ENCODE data around the gene MTSS2.

Gene MTSS2

GRCh38 chr16:70694868-70695218 is 9.0 kb upstream of the MTSS2 start:
- no peak overlapping the region for H3K4me3 ChIP-seq
- H3K4me1 ChIP-seq: peaks cover 100% of the 10 kb centered on the region
- peaks cover 15% of the 10 kb centered on the region for H3K36me3 ChIP-seq
- H3K4me2 ChIP-seq: peak overlapping the region; percentile 85
- no peaks in the 10 kb centered on the region for H3K27me3 ChIP-seq
- H3K9ac ChIP-seq: peak overlapping the region; percentile 73; the same call in 1 of the 2 replicates
- H3K27ac ChIP-seq: peak overlapping the region; percentile 87
- TF ChIP-seq Cebpa-rat (IDR thresholded peaks at IDR 0.05): no peak
- no peaks in the 10 kb centered on the region for H4K20me1 ChIP-seq
- H3K9me3 ChIP-seq: no peaks in the 10 kb centered on the region

GRCh38 chr16:70694088-70694867 is 8.4 kb upstream of the MTSS2 start:
- no peaks in the 10 kb centered on the region for H3K9me3 ChIP-seq
- H3K4me3 ChIP-seq: no peak overlapping the region
- H3K36me3 ChIP-seq: peaks cover 12% of the 10 kb centered on the region
- H4K20me1 ChIP-seq: no peaks in the 10 kb centered on the region
- H3K9ac ChIP-seq: peak overlapping the region; percentile 73
- H3K27me3 ChIP-seq: no peaks in the 10 kb centered on the region
- H3K27ac ChIP-seq: peak overlapping the region; percentile 87
- no peak for TF ChIP-seq Cebpa-rat (IDR thresholded peaks at IDR 0.05)
- peaks cover 100% of the 10 kb centered on the region for H3K4me1 ChIP-seq
- peak overlapping the region; percentile 85 for H3K4me2 ChIP-seq

- TF ChIP-seq Cebpa-rat (IDR thresholded peaks at IDR 0.05): no peak
- H3K4me1 ChIP-seq: peaks cover 100% of the 10 kb centered on the region
- peak overlapping the region; percentile 73 for H3K9ac ChIP-seq
- no peaks in the 10 kb centered on the region for H3K27me3 ChIP-seq
- H3K4me2 ChIP-seq: peak overlapping the region; percentile 85
- no peaks in the 10 kb centered on the region for H3K9me3 ChIP-seq
- H3K4me3 ChIP-seq: no peak overlapping the region
- peaks cover 5% of the 10 kb centered on the region for H3K36me3 ChIP-seq
- no peaks in the 10 kb centered on the region for H4K20me1 ChIP-seq
- H3K27ac ChIP-seq: peak overlapping the region; percentile 87
Measured at GRCh38 chr16:70692873-70693671, 7.2 kb upstream of the MTSS2 start.

GRCh38 chr16:70692130-70692872 is 6.4 kb upstream of the MTSS2 start:
- Histone ChIP-seq H3K4me1 (peaks cover 100% of the 10 kb centered on the region), H3K9ac (peak overlapping the region; percentile 73), H3K4me2 (peak overlapping the region; percentile 85), H3K9me3 (no peaks in the 10 kb centered on the region), H4K20me1 (no peaks in the 10 kb centered on the region), H3K36me3 (peaks cover 4% of the 10 kb centered on the region), H3K27me3 (no peaks in the 10 kb centered on the region), H3K27ac (peak overlapping the region; percentile 87), H3K4me3 (no peak overlapping the region)
- TF ChIP-seq Cebpa-rat (IDR thresholded peaks at IDR 0.05): no peak

GRCh38 chr16:70691223-70692129 is 5.6 kb upstream of the MTSS2 start:
- peak overlapping the region; percentile 87 for H3K27ac ChIP-seq
- peak overlapping the region; percentile 73 for H3K9ac ChIP-seq
- no peak overlapping the region for H3K4me3 ChIP-seq
- no peaks in the 10 kb centered on the region for H3K9me3 ChIP-seq
- no peaks in the 10 kb centered on the region for H4K20me1 ChIP-seq
- peaks cover 100% of the 10 kb centered on the region for H3K4me1 ChIP-seq
- H3K4me2 ChIP-seq: peak overlapping the region; percentile 85
- no peaks in the 10 kb centered on the region for H3K27me3 ChIP-seq
- H3K36me3 ChIP-seq: peaks cover 4% of the 10 kb centered on the region
- no peak for TF ChIP-seq Cebpa-rat (IDR thresholded peaks at IDR 0.05)

- Histone ChIP-seq H3K9ac (peak overlapping the region; percentile 40), H3K36me3 (peaks cover 4% of the 10 kb centered on the region), H3K9me3 (no peaks in the 10 kb centered on the region), H3K4me1 (peaks cover 92% of the 10 kb centered on the region), H3K4me2 (peak overlapping the region; percentile 85), H3K27ac (peak overlapping the region; percentile 87), H3K27me3 (no peaks in the 10 kb centered on the region), H4K20me1 (no peaks in the 10 kb centered on the region), H3K4me3 (no peak overlapping the region)
- no peak for TF ChIP-seq Cebpa-rat (IDR thresholded peaks at IDR 0.05)
Measured at GRCh38 chr16:70689970-70690891, 4.4 kb upstream of the MTSS2 start.

- Histone ChIP-seq H3K4me3 (no peak overlapping the region), H4K20me1 (peaks cover 6% of the 10 kb centered on the region), H3K9ac (no peak overlapping the region), H3K27me3 (no peaks in the 10 kb centered on the region), H3K4me2 (peak overlapping the region; percentile 37), H3K36me3 (peaks cover 1% of the 10 kb centered on the region), H3K27ac (0 out of 2 replicates have a peak overlapping the region, but pooled peaks have one; percentile 51), H3K4me1 (peaks cover 89% of the 10 kb centered on the region), H3K9me3 (no peaks in the 10 kb centered on the region)
- no peak for TF ChIP-seq Cebpa-rat (IDR thresholded peaks at IDR 0.05)
Measured at GRCh38 chr16:70689035-70689969, 3.4 kb upstream of the MTSS2 start.
